H9 (cell line): ENCODE measurements around the gene SCUBE1. TPM values are rescaled to one million over a fixed set of nuclear protein-coding genes. Genes with fewer than 3 reads are reported as not detected.

Source experiments
- DNase-seq: peaks from one replicate; pipeline ENCODE4 v3.0.0-alpha.2; 2017
- H2AFZ ChIP-seq: one replicate; pipeline ENCODE4 v1.6.1; 2013; ENCODE audit warnings: mild to moderate bottlenecking, low read length, control low read depth, moderate library complexity
- H2AK5ac ChIP-seq: 2 replicates; pipeline ENCODE4 v1.6.1; 2013; ENCODE audit warnings: low read length, control low read depth, mixed read lengths; ENCODE audit not compliant: insufficient read length
- H2BK120ac ChIP-seq: one replicate; pipeline ENCODE4 v1.6.1; 2013; ENCODE audit warnings: low read depth, mild to moderate bottlenecking, low read length, control low read depth, inconsistent platforms; ENCODE audit not compliant: poor library complexity, severe bottlenecking
- H2BK12ac ChIP-seq: 2 replicates; pipeline ENCODE4 v1.6.1; 2013; ENCODE audit warnings: low read length, control low read depth, mixed read lengths, low read depth; ENCODE audit not compliant: insufficient read length
- H2BK15ac ChIP-seq: 2 replicates; pipeline ENCODE4 v1.6.1; 2013; ENCODE audit warnings: low read depth, low read length, control low read depth
- H2BK20ac ChIP-seq: one replicate; pipeline ENCODE4 v1.6.1; 2013; ENCODE audit warnings: low read depth, mild to moderate bottlenecking, low read length, control low read depth, inconsistent platforms; ENCODE audit not compliant: poor library complexity, severe bottlenecking
- H2BK5ac ChIP-seq: 2 replicates; pipeline ENCODE4 v1.6.1; 2013; ENCODE audit warnings: low read length, control low read depth, mixed read lengths; ENCODE audit not compliant: insufficient read length
- H3K14ac ChIP-seq: 2 replicates; pipeline ENCODE4 v1.6.1; 2013; ENCODE audit warnings: low read length, control low read depth; ENCODE audit not compliant: insufficient read depth
- H3K18ac ChIP-seq: 2 replicates; pipeline ENCODE4 v1.6.1; 2013; ENCODE audit warnings: low read depth, mild to moderate bottlenecking, mixed read lengths, low read length, control low read depth; ENCODE audit not compliant: insufficient read length
- H3K23ac ChIP-seq: 2 replicates; pipeline ENCODE4 v1.6.1; 2013; ENCODE audit warnings: low read length, control low read depth, mixed read lengths, low read depth; ENCODE audit not compliant: insufficient read length
- H3K23me2 ChIP-seq: 2 replicates; pipeline ENCODE4 v1.6.1; 2013; ENCODE audit warnings: low read depth, mild to moderate bottlenecking, mixed read lengths, low read length, control low read depth; ENCODE audit not compliant: insufficient read length, poor library complexity, severe bottlenecking
- H3K27ac ChIP-seq: 2 replicates; pipeline ENCODE4 v1.5.1; 2013; ENCODE audit warnings: low read length, control low read depth, mixed read lengths, low read depth; ENCODE audit not compliant: insufficient read length
- H3K27me3 ChIP-seq: 2 replicates; pipeline ENCODE4 v1.6.1; 2013; ENCODE audit warnings: low read length, control low read depth, inconsistent platforms; ENCODE audit not compliant: insufficient read depth
- H3K4ac ChIP-seq: 2 replicates; pipeline ENCODE4 v1.6.1; 2013; ENCODE audit warnings: low read depth, mild to moderate bottlenecking, control low read depth, inconsistent platforms, low read length, moderate library complexity
- H3K4me1 ChIP-seq: 2 replicates; pipeline ENCODE4 v1.6.1; 2013; ENCODE audit warnings: low read length, control low read depth, inconsistent platforms; ENCODE audit not compliant: insufficient read depth
- H3K4me2 ChIP-seq: 2 replicates; pipeline ENCODE4 v1.6.1; 2013; ENCODE audit warnings: low read length, control low read depth, mixed read lengths; ENCODE audit not compliant: insufficient read length, insufficient read depth
- H3K56ac ChIP-seq: 2 replicates; pipeline ENCODE4 v1.6.1; 2013; ENCODE audit warnings: low read depth, mild to moderate bottlenecking, mixed read lengths, low read length, control low read depth; ENCODE audit not compliant: insufficient read length
- H3K79me1 ChIP-seq: 2 replicates; pipeline ENCODE4 v1.6.1; 2013; ENCODE audit warnings: low read depth, mild to moderate bottlenecking, moderate library complexity, low read length, control low read depth, inconsistent platforms; ENCODE audit not compliant: insufficient read depth, poor library complexity, severe bottlenecking
- H3K79me2 ChIP-seq: 2 replicates; pipeline ENCODE4 v1.6.1; 2013; ENCODE audit warnings: low read length, control low read depth, inconsistent platforms; ENCODE audit not compliant: insufficient read depth
- H3K9ac ChIP-seq: 2 replicates; pipeline ENCODE4 v1.6.1; 2013; ENCODE audit warnings: low read length, control low read depth, mixed read lengths; ENCODE audit not compliant: insufficient read length; ENCODE audit errors: extremely low read depth
- H3K9me3 ChIP-seq: one replicate; pipeline ENCODE4 v1.6.1; 2013; ENCODE audit warnings: low read depth, low read length, inconsistent platforms; ENCODE audit not compliant: control insufficient read depth
- H3T11ph ChIP-seq: one replicate; pipeline ENCODE4 v1.6.1; 2013; ENCODE audit warnings: mild to moderate bottlenecking, low read length, control low read depth, inconsistent platforms
- H4K20me1 ChIP-seq: one replicate; pipeline ENCODE4 v1.6.1; 2013; ENCODE audit not compliant: control insufficient read depth, insufficient read length, insufficient read depth
- H4K5ac ChIP-seq: 2 replicates; pipeline ENCODE4 v1.6.1; 2013; ENCODE audit warnings: low read depth, mild to moderate bottlenecking, mixed read lengths, low read length, control low read depth; ENCODE audit not compliant: insufficient read length
- H4K8ac ChIP-seq: replicated peaks from 2 replicates; pipeline ENCODE4 v1.6.1; 2013; ENCODE audit warnings: low read length, control low read depth, mixed read lengths, low read depth; ENCODE audit not compliant: insufficient read length
- H4K91ac ChIP-seq: 2 replicates; pipeline ENCODE4 v1.6.1; 2013; ENCODE audit warnings: low read depth, mild to moderate bottlenecking, moderate library complexity, mixed read lengths, low read length, control low read depth; ENCODE audit not compliant: insufficient read length
- H3K27ac Mint-ChIP-seq, 3 experiments: 2 replicates in 2 of 3; 3 replicates in 1 of 3; pipeline ENCODE4 v1.8.0; 2020 to 2021; ENCODE audit warnings: mixed read lengths in 3 of 3, mild to moderate bottlenecking in 1 of 3, moderate library complexity in 1 of 3
- H3K27me3 Mint-ChIP-seq: 2 replicates; pipeline ENCODE4 v1.8.0; 2021; ENCODE audit warnings: low read depth, mild to moderate bottlenecking, moderate library complexity, mixed read lengths
- H3K36me3 Mint-ChIP-seq, 3 experiments: 2 replicates in 2 of 3; 3 replicates in 1 of 3; pipeline ENCODE4 v1.8.0; 2020 to 2021; ENCODE audit warnings: low read depth in 3 of 3, mixed read lengths in 3 of 3; ENCODE audit not compliant: insufficient read depth in 1 of 3
- H3K4me1 Mint-ChIP-seq, 2 experiments: 2 replicates each; pipeline ENCODE4 v1.8.0; 2020; ENCODE audit warnings: mixed read lengths in 2 of 2
- H3K4me3 Mint-ChIP-seq, 2 experiments: 2 replicates in 1 of 2; 3 replicates in 1 of 2; pipeline ENCODE4 v1.8.0; 2020 to 2021; ENCODE audit warnings: mild to moderate bottlenecking in 2 of 2, mixed read lengths in 2 of 2, moderate library complexity in 1 of 2
- H3K9me3 Mint-ChIP-seq, 2 experiments: 2 replicates in 1 of 2; 3 replicates in 1 of 2; pipeline ENCODE4 v1.8.0; 2020; ENCODE audit warnings: mild to moderate bottlenecking in 2 of 2, mixed read lengths in 2 of 2, moderate library complexity in 1 of 2
- CTCF ChIP-seq: fragments of 200-600 bp; sonication (generic); conservative IDR thresholded peaks from 3 replicates; pipeline ENCODE4 v1.8.0; 2021; ENCODE audit warnings: antibody characterized with exemption, mild to moderate bottlenecking
- WGBS: extraction: QIAGEN DNeasy Blood & Tissue Kit; methylation state at CpG from one replicate; pipeline ENCODE4 v1.1.7; 2013; ENCODE audit warnings: missing lambda C conversion rate, low lambda C conversion rate, mixed read lengths; ENCODE audit not compliant: insufficient read length; ENCODE audit errors: extremely low coverage; 5-methylcytosine and 5-hydroxymethylcytosine counted together
- total RNA-seq: library from RNA; stranded (reverse); gene quantifications from 2 replicates; pipeline ENCODE4 v1.2.1, GENCODE V29; 2021

The SCUBE1 gene
- total RNA-seq, 1 experiment from 2014 or later, result 1.2 TPM

- Mint-ChIP-seq H3K27ac (no peak overlapping the region), H3K4me3 (no peak overlapping the region), H3K4me1 (peaks cover 27 to 30% of the 10 kb centered on the region in 2 experiments), H3K27me3 (peaks cover 28% of the 10 kb centered on the region), H3K36me3 (no peaks in the 10 kb centered on the region), H3K9me3 (no peaks in the 10 kb centered on the region; a peak in 1 of 5 replicates)
- no peak overlapping the region for H4K8ac ChIP-seq
- H3K79me1 ChIP-seq, result no peaks in the 10 kb centered on the region
- no peaks in the 10 kb centered on the region for H4K20me1 ChIP-seq
- no peaks in the 10 kb centered on the region for H3K23me2 ChIP-seq
- no peak overlapping the region for H3K9ac ChIP-seq
- H3K27me3 ChIP-seq, result no peaks in the 10 kb centered on the region; the same call in 1 of the 2 replicates
- no peak overlapping the region for H3K23ac ChIP-seq
- no peak overlapping the region for H2AK5ac ChIP-seq
- no peak overlapping the region for H2BK120ac ChIP-seq
- TF ChIP-seq CTCF, result no peak
- no peak overlapping the region for H2BK20ac ChIP-seq
- H3K14ac ChIP-seq, result no peak overlapping the region
- H2BK12ac ChIP-seq, result no peak overlapping the region
- no peaks in the 10 kb centered on the region for H3K9me3 ChIP-seq
- no peak overlapping the region for H4K91ac ChIP-seq
- peak overlapping the region; percentile 15 for H3K18ac ChIP-seq
- no peak overlapping the region for H3K27ac ChIP-seq
- H4K5ac ChIP-seq, result no peak overlapping the region
- H3K4me1 ChIP-seq, result no peaks in the 10 kb centered on the region; the same call in 1 of the 2 replicates
- H2BK15ac ChIP-seq, result no peak overlapping the region; the same call in 1 of the 2 replicates
- no peaks in the 10 kb centered on the region for H3K79me2 ChIP-seq
- H2AFZ ChIP-seq, result no peak overlapping the region
- WGBS, result no CpG with 5 or more reads among the region's 19 CpGs
- no peak overlapping the region for H3T11ph ChIP-seq
- peak; percentile 42 for DNase-seq
- H3K4ac ChIP-seq, result no peak overlapping the region
- H2BK5ac ChIP-seq, result no peak overlapping the region
- no peak overlapping the region for H3K4me2 ChIP-seq
- no peak overlapping the region for H3K56ac ChIP-seq
Observed at GRCh38 chr22:43228863-43229262, 114.3 kb downstream of the SCUBE1 start.
